ENCODE results near the gene SRD5A3. TPM values are rescaled to one million over a fixed set of nuclear protein-coding genes. Genes with fewer than 3 reads are reported as not detected.
"Not testable (repeated sequence)": the region's sequence is repeated elsewhere in the genome, so short reads cannot be mapped to it uniquely, and the experiment has no call there.

The SRD5A3 gene
- total RNA-seq, 3 donors from 2014 or later = 13.9 to 20.3 (median 14.4) TPM

GRCh38 chr4:55345054-55345453, 988 bp upstream of the SRD5A3 start:
- Histone ChIP-seq H3K4me3 (no peak overlapping the region), H3K27me3 (no peaks in the 10 kb centered on the region), H3K9me3 (no peaks in the 10 kb centered on the region), H3K4me1 (peaks cover 0 to 10% of the 10 kb centered on the region in 2 donors), H3K36me3 (no peaks in the 10 kb centered on the region), H3K27ac (no peak overlapping the region)
- intact Hi-C loops (cut with DNase I; ENCODE audit: low total_unique reads) = no loop called here
- DNase-seq (ENCODE audit: low spot score in 2 of 2) = no peak
- TF ChIP-seq CTCF (IDR thresholded peaks at IDR 0.05) (no peak), POLR2AphosphoS5 (IDR thresholded peaks at IDR 0.05) (no peak), POLR2A (IDR thresholded peaks at IDR 0.05) (no peak)

- Histone ChIP-seq H3K9me3 (no peaks in the 10 kb centered on the region), H3K4me3 (peak overlapping the region; percentile 62 to 89 (median 78)), H3K27me3 (no peaks in the 10 kb centered on the region), H3K36me3 (no peaks in the 10 kb centered on the region), H3K4me1 (peaks cover 0 to 10% of the 10 kb centered on the region in 2 donors), H3K27ac (peak overlapping the region; percentile 90 to 97)
- TF ChIP-seq POLR2AphosphoS5 (IDR thresholded peaks at IDR 0.05) (no peak), CTCF (IDR thresholded peaks at IDR 0.05) (no peak), POLR2A (IDR thresholded peaks at IDR 0.05) (no peak)
- intact Hi-C loops (cut with DNase I; ENCODE audit: low total_unique reads) = no loop called here
- no peak for DNase-seq (ENCODE audit: low spot score in 2 of 2)
Measured at GRCh38 chr4:55346851-55347255, 811 bp downstream of the SRD5A3 start.

GRCh38 chr4:55347610-55348228, 1.7 kb downstream of the SRD5A3 start:
- intact Hi-C loops (cut with DNase I; ENCODE audit: low total_unique reads) = no loop called here
- Histone ChIP-seq H3K27ac (peak overlapping the region in 1 of 2 donors; percentile 90), H3K27me3 (no peaks in the 10 kb centered on the region), H3K4me1 (peaks cover 0 to 10% of the 10 kb centered on the region in 2 donors), H3K9me3 (no peaks in the 10 kb centered on the region), H3K4me3 (no peak overlapping the region), H3K36me3 (no peaks in the 10 kb centered on the region)
- no peak for DNase-seq (ENCODE audit: low spot score in 2 of 2)
- TF ChIP-seq POLR2A (IDR thresholded peaks at IDR 0.05) (no peak), CTCF (IDR thresholded peaks at IDR 0.05) (peak in 1 of 3 donors; percentile 12)

- no peak overlapping the region for H3K4me3 ChIP-seq
- intact Hi-C loops (cut with DNase I; ENCODE audit: low total_unique reads) = no loop called here
- peaks cover 0 to 10% of the 10 kb centered on the region in 2 donors for H3K4me1 ChIP-seq
- DNase-seq (ENCODE audit: low spot score in 2 of 2) = no peak
- TF ChIP-seq POLR2AphosphoS5 (IDR thresholded peaks at IDR 0.05) = no peak
- TF ChIP-seq POLR2A (IDR thresholded peaks at IDR 0.05) = no peak
- TF ChIP-seq CTCF (IDR thresholded peaks at IDR 0.05) = no peak
- H3K27me3 ChIP-seq = no peaks in the 10 kb centered on the region
- no peaks in the 10 kb centered on the region for H3K36me3 ChIP-seq
- no peaks in the 10 kb centered on the region for H3K9me3 ChIP-seq
- no peak overlapping the region for H3K27ac ChIP-seq
Measured at GRCh38 chr4:55348466-55348865, 2.4 kb downstream of the SRD5A3 start.

GRCh38 chr4:55350870-55351269, 4.8 kb downstream of the SRD5A3 start:
- DNase-seq (ENCODE audit: low spot score in 2 of 2); intact Hi-C loops (cut with DNase I; ENCODE audit: low total_unique reads); H3K27ac ChIP-seq; H3K36me3 ChIP-seq; H3K9me3 ChIP-seq; H3K27me3 ChIP-seq; H3K4me3 ChIP-seq: not testable (repeated sequence)
- H3K4me1 ChIP-seq = peaks cover 0 to 10% of the 10 kb centered on the region in 2 donors
